Neural progenitor cell (in vitro differentiated cells): Measurements from ENCODE around the gene MAP7D1. TPM values are rescaled to one million over a fixed set of nuclear protein-coding genes. Genes with fewer than 3 reads are reported as not detected.

ENCODE experiments used
- DNase-seq: peaks from one replicate; pipeline ENCODE4 v3.0.0-alpha.2; 2016; ENCODE audit warnings: low spot score
- H2AFZ ChIP-seq: fragments of 200-600 bp; sonication (generic); replicated peaks from 2 replicates; pipeline ENCODE4 v1.6.1; 2016; ENCODE audit warnings: antibody characterized with exemption
- H3F3A ChIP-seq: fragments of 200-600 bp; sonication (generic); 2 replicates; pipeline ENCODE4 v1.6.1; 2016; ENCODE audit warnings: antibody characterized with exemption, low read depth
- H3K27ac ChIP-seq: fragments of 200-600 bp; sonication (generic); 2 replicates; pipeline ENCODE4 v1.5.1; 2016; ENCODE audit warnings: mild to moderate bottlenecking
- H3K27me3 ChIP-seq: fragments of 200-600 bp; sonication (generic); 2 replicates; pipeline ENCODE4 v1.6.1; 2016; ENCODE audit warnings: mild to moderate bottlenecking, moderate library complexity
- H3K36me3 ChIP-seq: fragments of 200-600 bp; sonication (generic); 2 replicates; pipeline ENCODE4 v1.5.1; 2016
- H3K4me1 ChIP-seq: fragments of 200-600 bp; sonication (generic); 2 replicates; pipeline ENCODE4 v1.6.1; 2016; ENCODE audit warnings: mixed run types
- H3K4me2 ChIP-seq: fragments of 200-600 bp; sonication (generic); 2 replicates; pipeline ENCODE4 v1.6.1; 2016
- H3K4me3 ChIP-seq: fragments of 200-600 bp; sonication (generic); 2 replicates; pipeline ENCODE4 v1.5.1; 2016
- H3K79me2 ChIP-seq: fragments of 200-600 bp; sonication (generic); 2 replicates; pipeline ENCODE4 v1.6.1; 2016; ENCODE audit warnings: low read depth
- H3K9ac ChIP-seq: fragments of 200-600 bp; sonication (generic); 2 replicates; pipeline ENCODE4 v1.6.1; 2016
- H3K9me3 ChIP-seq: fragments of 200-600 bp; sonication (generic); 2 replicates; pipeline ENCODE4 v1.5.1; 2016; ENCODE audit warnings: low read depth
- H4K20me1 ChIP-seq: fragments of 200-600 bp; sonication (generic); 2 replicates; pipeline ENCODE4 v1.6.1; 2016; ENCODE audit warnings: low read depth
- H3K27ac Mint-ChIP-seq: 3 replicates; pipeline ENCODE4 v1.8.0; 2021; ENCODE audit warnings: mixed read lengths
- H3K27me3 Mint-ChIP-seq: 2 replicates; pipeline ENCODE4 v1.8.0; 2022; ENCODE audit warnings: low read depth, mild to moderate bottlenecking, inconsistent platforms, moderate library complexity, mixed read lengths; ENCODE audit not compliant: insufficient read depth
- H3K36me3 Mint-ChIP-seq: 3 replicates; pipeline ENCODE4 v1.8.0; 2021; ENCODE audit warnings: mixed read lengths
- H3K4me1 Mint-ChIP-seq: 3 replicates; pipeline ENCODE4 v1.8.0; 2021; ENCODE audit warnings: mixed read lengths
- H3K4me3 Mint-ChIP-seq: 3 replicates; pipeline ENCODE4 v1.8.0; 2021; ENCODE audit warnings: mild to moderate bottlenecking, moderate library complexity, mixed read lengths
- H3K9me3 Mint-ChIP-seq: 3 replicates; pipeline ENCODE4 v1.8.0; 2020; ENCODE audit warnings: mixed read lengths
- CTCF ChIP-seq: fragments of 200-600 bp; sonication (generic); IDR thresholded peaks from 2 replicates; pipeline ENCODE4 v1.5.1; 2017; ENCODE audit warnings: antibody characterized with exemption, mild to moderate bottlenecking
- EZH2 ChIP-seq: fragments of 200-600 bp; sonication (generic); IDR thresholded peaks from 2 replicates; pipeline ENCODE4 v1.6.1; 2017; ENCODE audit warnings: antibody characterized with exemption, mild to moderate bottlenecking, moderate library complexity
- EZH2phosphoT487 ChIP-seq: fragments of 200-600 bp; sonication (generic); IDR thresholded peaks from 2 replicates; pipeline ENCODE4 v1.6.1; 2017; ENCODE audit warnings: antibody characterized with exemption
- total RNA-seq: library from RNA; depleted of rRNA; stranded (reverse); fragments of >200 nt; gene quantifications from 2 replicates; pipeline ENCODE4 v1.2.3, GENCODE V29; 2015; ENCODE audit warnings: low replicate concordance

MAP7D1 gene
- total RNA-seq, 1 donor from 2014 or later, result 35.0 TPM

DNA sequence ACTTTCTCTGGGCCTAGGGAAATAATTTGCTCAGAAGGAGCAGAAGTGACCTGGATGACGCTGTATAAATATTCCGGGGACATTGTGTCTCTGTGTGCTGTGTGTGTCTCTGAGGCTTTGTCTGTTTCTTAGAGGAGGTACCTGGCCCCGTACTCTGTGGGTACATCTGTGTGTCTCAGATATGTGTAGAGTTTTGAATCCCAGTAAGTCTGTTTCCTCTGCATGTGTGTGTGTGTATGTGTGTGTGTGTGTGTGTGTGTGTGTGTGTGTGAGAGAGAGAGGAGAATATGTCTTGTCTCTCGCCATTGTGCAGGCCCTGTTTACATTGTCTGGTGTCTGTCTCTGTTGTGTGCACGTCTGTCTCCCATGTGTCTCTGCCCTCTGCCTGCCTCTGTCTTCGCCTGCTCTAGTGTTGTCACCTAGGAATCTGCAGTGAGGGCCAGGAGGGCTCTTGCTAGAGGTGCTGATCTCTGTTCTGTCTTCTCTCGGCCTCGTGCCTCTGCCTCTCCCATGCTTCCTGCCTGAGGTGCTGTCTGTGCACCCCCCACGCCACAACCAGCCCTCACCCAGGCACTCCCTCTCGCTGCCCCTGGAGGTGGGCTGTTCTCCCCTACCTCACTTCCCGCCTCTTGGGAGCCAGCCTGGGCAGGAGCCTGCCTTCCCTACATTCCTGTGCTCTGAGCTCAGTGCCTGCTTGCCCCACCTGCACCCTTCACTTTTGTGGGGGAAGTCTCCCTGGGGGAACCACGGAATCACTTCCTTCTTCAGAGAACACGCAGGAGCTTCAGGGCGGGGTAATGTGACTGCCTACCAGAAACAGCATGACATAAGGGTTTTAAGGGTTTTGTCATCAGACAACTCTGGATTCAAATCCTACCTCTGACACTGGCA, 5.9 kb downstream of the MAP7D1 start:
- Histone ChIP-seq H3K27ac (peak overlapping the region; percentile 68), H3K79me2 (peaks cover 99% of the 10 kb centered on the region), H2AFZ (no peak overlapping the region), H3K27me3 (no peaks in the 10 kb centered on the region), H3F3A (peaks cover 39% of the 10 kb centered on the region), H4K20me1 (peaks cover 100% of the 10 kb centered on the region), H3K9ac (no peak overlapping the region), H3K9me3 (no peaks in the 10 kb centered on the region), H3K4me2 (peak overlapping the region; percentile 81), H3K4me1 (peaks cover 26% of the 10 kb centered on the region), H3K4me3 (peak overlapping the region; percentile 40), H3K36me3 (no peaks in the 10 kb centered on the region)
- Mint-ChIP-seq H3K27ac (no peak overlapping the region), H3K36me3 (peaks cover 30% of the 10 kb centered on the region), H3K4me1 (peaks cover 60% of the 10 kb centered on the region), H3K27me3 (no peaks in the 10 kb centered on the region), H3K9me3 (no peaks in the 10 kb centered on the region), H3K4me3 (peak overlapping the region; percentile 75)
- no peak for DNase-seq
- TF ChIP-seq EZH2phosphoT487, result no peak
- no peak for TF ChIP-seq CTCF
- no peak for TF ChIP-seq EZH2

GRCh38 chr1:36162680-36163239, 6.8 kb downstream of the MAP7D1 start:
- no peak overlapping the region for H3K27ac ChIP-seq

GRCh38 chr1:36163426-36163825, 7.5 kb downstream of the MAP7D1 start:
- no peak for DNase-seq
- Histone ChIP-seq H2AFZ (no peak overlapping the region), H3K36me3 (no peaks in the 10 kb centered on the region), H3K9me3 (no peaks in the 10 kb centered on the region), H3K79me2 (peaks cover 100% of the 10 kb centered on the region), H3K27ac (no peak overlapping the region), H3K4me2 (no peak overlapping the region), H3K4me3 (no peak overlapping the region), H3K9ac (no peak overlapping the region), H3K27me3 (no peaks in the 10 kb centered on the region), H3K4me1 (peaks cover 15% of the 10 kb centered on the region), H3F3A (peaks cover 32% of the 10 kb centered on the region), H4K20me1 (peaks cover 100% of the 10 kb centered on the region)
- TF ChIP-seq EZH2phosphoT487 (no peak), EZH2 (no peak), CTCF (no peak)
- H3K4me3 Mint-ChIP-seq, result no peak overlapping the region
- no peak overlapping the region for H3K27ac Mint-ChIP-seq
- H3K4me1 Mint-ChIP-seq, result peaks cover 49% of the 10 kb centered on the region
- peaks cover 2% of the 10 kb centered on the region for H3K27me3 Mint-ChIP-seq
- peaks cover 28% of the 10 kb centered on the region for H3K36me3 Mint-ChIP-seq
- no peaks in the 10 kb centered on the region for H3K9me3 Mint-ChIP-seq

More at GRCh38 chr1:36162680-36163239, 6.8 kb downstream of the MAP7D1 start:
- peaks cover 34% of the 10 kb centered on the region for H3F3A ChIP-seq
- H3K9me3 ChIP-seq, result no peaks in the 10 kb centered on the region
- DNase-seq, result no peak
- peaks cover 30% of the 10 kb centered on the region for H3K36me3 Mint-ChIP-seq
- H3K79me2 ChIP-seq, result peaks cover 100% of the 10 kb centered on the region
- H3K4me2 ChIP-seq, result no peak overlapping the region
- no peaks in the 10 kb centered on the region for H3K27me3 Mint-ChIP-seq
- no peak overlapping the region for H2AFZ ChIP-seq
- no peaks in the 10 kb centered on the region for H3K27me3 ChIP-seq
- peaks cover 22% of the 10 kb centered on the region for H3K4me1 ChIP-seq
- no peak for TF ChIP-seq CTCF
- no peak for TF ChIP-seq EZH2phosphoT487
- no peak for TF ChIP-seq EZH2
- peaks cover 56% of the 10 kb centered on the region for H3K4me1 Mint-ChIP-seq
- no peaks in the 10 kb centered on the region for H3K9me3 Mint-ChIP-seq
- H3K27ac Mint-ChIP-seq, result no peak overlapping the region
- peaks cover 100% of the 10 kb centered on the region for H4K20me1 ChIP-seq
- no peak overlapping the region for H3K4me3 Mint-ChIP-seq
- no peak overlapping the region for H3K9ac ChIP-seq
- no peaks in the 10 kb centered on the region for H3K36me3 ChIP-seq
- no peak overlapping the region for H3K4me3 ChIP-seq
